ENCODE measurements around the gene NLGN1. TPM values are rescaled to one million over a fixed set of nuclear protein-coding genes. Genes with fewer than 3 reads are reported as not detected.

Gene NLGN1
- total and polyA plus RNA-seq, 9 of the 15 experiments (the other 6 are each of a cell fraction or from before 2014, with no cell fraction given), result under 0.01 to 0.01 TPM; not detected in 7

- WGBS (ENCODE audit: insufficient coverage, low coverage, missing lambda C conversion rate), result under 1% methylated on average over 6 of the region's 6 CpGs
- no peak for ATAC-seq
- no peak for TF ChIP-seq RAD51 (IDR thresholded peaks at IDR 0.05; ENCODE audit: borderline replicate concordance, low read depth)
- TF ChIP-seq E4F1 (CRISPR knock-in tag; IDR thresholded peaks at IDR 0.05; ENCODE audit: borderline replicate concordance), result no peak
- TF ChIP-seq ZNF140 (CRISPR knock-in tag; IDR thresholded peaks at IDR 0.05), result no peak
- no peak for TF ChIP-seq MAFG (tag; conservative IDR thresholded peaks at IDR 0.05)
- TF ChIP-seq, protein P1, sequence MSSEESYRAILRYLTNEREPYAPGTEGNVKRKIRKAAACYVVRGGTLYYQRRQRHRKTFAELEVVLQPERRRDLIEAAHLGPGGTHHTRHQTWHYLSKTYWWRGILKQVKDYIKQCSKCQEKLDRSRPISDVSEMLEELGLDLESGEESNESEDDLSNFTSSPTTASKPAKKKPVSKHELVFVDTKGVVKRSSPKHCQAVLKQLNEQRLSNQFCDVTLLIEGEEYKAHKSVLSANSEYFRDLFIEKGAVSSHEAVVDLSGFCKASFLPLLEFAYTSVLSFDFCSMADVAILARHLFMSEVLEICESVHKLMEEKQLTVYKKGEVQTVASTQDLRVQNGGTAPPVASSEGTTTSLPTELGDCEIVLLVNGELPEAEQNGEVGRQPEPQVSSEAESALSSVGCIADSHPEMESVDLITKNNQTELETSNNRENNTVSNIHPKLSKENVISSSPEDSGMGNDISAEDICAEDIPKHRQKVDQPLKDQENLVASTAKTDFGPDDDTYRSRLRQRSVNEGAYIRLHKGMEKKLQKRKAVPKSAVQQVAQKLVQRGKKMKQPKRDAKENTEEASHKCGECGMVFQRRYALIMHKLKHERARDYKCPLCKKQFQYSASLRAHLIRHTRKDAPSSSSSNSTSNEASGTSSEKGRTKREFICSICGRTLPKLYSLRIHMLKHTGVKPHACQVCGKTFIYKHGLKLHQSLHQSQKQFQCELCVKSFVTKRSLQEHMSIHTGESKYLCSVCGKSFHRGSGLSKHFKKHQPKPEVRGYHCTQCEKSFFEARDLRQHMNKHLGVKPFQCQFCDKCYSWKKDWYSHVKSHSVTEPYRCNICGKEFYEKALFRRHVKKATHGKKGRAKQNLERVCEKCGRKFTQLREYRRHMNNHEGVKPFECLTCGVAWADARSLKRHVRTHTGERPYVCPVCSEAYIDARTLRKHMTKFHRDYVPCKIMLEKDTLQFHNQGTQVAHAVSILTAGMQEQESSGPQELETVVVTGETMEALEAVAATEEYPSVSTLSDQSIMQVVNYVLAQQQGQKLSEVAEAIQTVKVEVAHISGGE (CRISPR knock-in tag; IDR thresholded peaks at IDR 0.05), result no peak
- no peak for TF ChIP-seq PRMT5 (CRISPR knock-in tag; IDR thresholded peaks at IDR 0.05)
- no peak for TF ChIP-seq ZNF280A (IDR thresholded peaks at IDR 0.05; ENCODE audit: low read depth, partially characterized antibody)
- TF ChIP-seq BRD9 (IDR thresholded peaks at IDR 0.05; ENCODE audit: low read depth, partially characterized antibody), result no peak
- TF ChIP-seq GTF2E2 (tag; IDR thresholded peaks at IDR 0.05), result no peak
- TF ChIP-seq JUNB (CRISPR knock-in tag; conservative IDR thresholded peaks at IDR 0.05), result no peak
- TF ChIP-seq HNRNPUL1 (IDR thresholded peaks at IDR 0.05; ENCODE audit: low read length), result no peak
- Histone ChIP-seq H3K27ac (ENCODE audit: extremely low read depth, low read depth, low read length) (no peak overlapping the region), H2AFZ (ENCODE audit: low read depth, low read length) (no peak overlapping the region), H3K9me1 (ENCODE audit: control insufficient read depth, insufficient read depth, low read length) (no peaks in the 10 kb centered on the region), H3K4me2 (ENCODE audit: insufficient read depth, low read length) (no peak overlapping the region), H3K79me2 (ENCODE audit: control insufficient read depth, insufficient read depth, low read length) (no peaks in the 10 kb centered on the region), H3K9ac (ENCODE audit: insufficient read depth in 1 of 2, low read depth in 2 of 2, low read length in 2 of 2) (no peak overlapping the region), H3K4me1 (replicated peaks in 1 of 2; ENCODE audit: control insufficient read depth in 2 of 2, insufficient read depth in 2 of 2, low read length in 2 of 2) (no peaks in the 10 kb centered on the region), H3K27me3 (ENCODE audit: control insufficient read depth in 2 of 2, insufficient read depth in 2 of 2, low read length in 2 of 2) (no peaks in the 10 kb centered on the region), H3K4me3 (no peak overlapping the region), H3K9me3 (replicated peaks; ENCODE audit: control insufficient read depth, insufficient read depth, low read depth, low read length) (no peaks in the 10 kb centered on the region), H4K20me1 (replicated peaks; ENCODE audit: control insufficient read depth, insufficient read depth, low read length) (no peaks in the 10 kb centered on the region), H3K36me3 (ENCODE audit: control insufficient read depth, insufficient read depth, low read length) (no peaks in the 10 kb centered on the region)
- ChIA-PET POLR2A (no interaction called here), CTCF (ENCODE audit: low intra/inter-chr PET ratio) (no interaction called here)
- intact Hi-C loops (cut with micrococcal nuclease), result no loop called here
- BruUV-seq (replicated peaks), result no TSS peak
- in situ Hi-C loops (cut with MboI), result no loop called here
- no peak for FAIRE-seq
- no peak for DNase-seq (ENCODE audit: extremely low read depth in 1 of 4, low spot score in 3 of 4)
Observed at GRCh38 chr3:173635826-173636225, 238.3 kb downstream of the NLGN1 start.
